Muscle of leg (tissue), 11 donors: ENCODE data around the gene PCBP3. TPM values are rescaled to one million over a fixed set of nuclear protein-coding genes. Genes with fewer than 3 reads are reported as not detected.

Source experiments
- DNase-seq: peaks from one replicate; pipeline ENCODE4 v3.0.0; 2013
- H3K27ac ChIP-seq: one replicate; pipeline ENCODE4 v1.5.1; 2013; ENCODE audit warnings: mild to moderate bottlenecking, low read length, control low read depth
- H3K27me3 ChIP-seq: one replicate; pipeline ENCODE4 v1.6.1; 2013; ENCODE audit warnings: low read length; ENCODE audit not compliant: control insufficient read depth, insufficient read depth
- H3K36me3 ChIP-seq: one replicate; pipeline ENCODE4 v1.6.1; 2013; ENCODE audit warnings: low read length; ENCODE audit not compliant: control insufficient read depth, insufficient read depth
- H3K4me1 ChIP-seq: one replicate; pipeline ENCODE4 v1.6.1; 2013; ENCODE audit warnings: low read length; ENCODE audit not compliant: control insufficient read depth, insufficient read depth
- H3K4me3 ChIP-seq: one replicate; pipeline ENCODE4 v1.5.1; 2013; ENCODE audit warnings: low read length, control low read depth
- H3K9me3 ChIP-seq: replicated peaks from 2 replicates; pipeline ENCODE4 v1.6.1; 2013; ENCODE audit warnings: low read depth, low read length; ENCODE audit not compliant: control insufficient read depth
- WGBS: methylation state at CpG from one replicate; pipeline ENCODE4 v1.1.5; 2013; ENCODE audit warnings: missing lambda C conversion rate; ENCODE audit not compliant: insufficient coverage; 5-methylcytosine and 5-hydroxymethylcytosine counted together
- polyA plus RNA-seq, 8 donors: library from polyadenylated mRNA; unstranded; fragments of 120-200 nt; gene quantifications; one replicate each; pipeline versions ENCODE4 v1.2.1 to v1.2.3, GENCODE V29; 2013; ENCODE audit warnings: inconsistent platforms in 1 of 8, low replicate concordance in 1 of 8; ENCODE audit not compliant: insufficient read length in 8 of 8, insufficient read depth in 1 of 8
- total RNA-seq: library from RNA; stranded (reverse); fragments of 120-200 nt; gene quantifications from one replicate; pipeline ENCODE4 v1.2.4, GENCODE V29; 2013

The PCBP3 gene
- total and polyA plus RNA-seq, 9 donors = 0.76 to 2.3 (median 1.2) TPM

DNA sequence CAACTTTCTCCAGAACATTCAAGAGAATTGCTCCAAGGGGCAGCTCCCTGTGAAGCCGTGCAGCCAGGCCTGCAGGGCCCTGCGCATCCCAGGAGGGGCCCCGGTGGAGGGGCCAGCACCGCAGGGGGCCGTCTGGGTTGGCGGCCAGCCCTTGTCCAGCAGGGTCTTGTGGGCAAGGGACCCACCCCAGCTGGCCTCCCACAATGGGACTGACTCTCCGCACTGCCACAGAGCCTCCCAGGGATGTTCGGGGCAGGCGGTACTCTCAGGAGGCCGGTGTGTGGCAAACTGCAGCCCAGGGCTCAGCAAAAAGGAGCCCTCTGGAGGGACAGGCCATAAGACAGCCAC is 269.9 kb downstream of the PCBP3 start:
- Histone ChIP-seq H3K4me1 (peaks cover 12% of the 10 kb centered on the region), H3K36me3 (no peaks in the 10 kb centered on the region), H3K4me3 (no peak overlapping the region), H3K9me3 (no peaks in the 10 kb centered on the region), H3K27ac (no peak overlapping the region), H3K27me3 (peaks cover 4% of the 10 kb centered on the region)
- WGBS = 62% methylated on average over 4 of the region's 10 CpGs
- DNase-seq = no peak

DNA sequence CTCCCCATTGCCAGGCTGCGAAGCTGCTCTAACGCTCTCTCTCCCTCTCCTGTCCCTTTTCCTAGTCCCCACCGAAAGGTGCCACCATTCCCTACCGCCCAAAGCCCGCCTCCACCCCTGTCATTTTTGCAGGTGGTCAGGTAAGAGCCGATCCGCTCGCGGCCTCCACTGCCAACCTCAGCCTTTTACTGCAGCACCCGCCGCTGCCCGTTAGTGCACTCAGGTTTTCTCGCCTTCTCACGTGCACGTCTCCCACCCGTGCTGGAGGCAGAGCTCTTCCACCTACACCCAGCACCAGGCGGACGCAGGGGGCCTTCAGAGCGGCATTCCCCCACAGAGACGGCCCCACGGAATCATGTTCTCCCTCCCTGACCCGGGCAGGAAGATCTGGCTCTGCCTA is 270.4 kb downstream of the PCBP3 start:
- no peaks in the 10 kb centered on the region for H3K9me3 ChIP-seq
- H3K36me3 ChIP-seq = no peaks in the 10 kb centered on the region
- DNase-seq = no peak
- peaks cover 12% of the 10 kb centered on the region for H3K4me1 ChIP-seq
- H3K27me3 ChIP-seq = peaks cover 4% of the 10 kb centered on the region
- 74% methylated on average over 22 of the region's 22 CpGs for WGBS
- H3K27ac ChIP-seq = no peak overlapping the region
- no peak overlapping the region for H3K4me3 ChIP-seq

DNA sequence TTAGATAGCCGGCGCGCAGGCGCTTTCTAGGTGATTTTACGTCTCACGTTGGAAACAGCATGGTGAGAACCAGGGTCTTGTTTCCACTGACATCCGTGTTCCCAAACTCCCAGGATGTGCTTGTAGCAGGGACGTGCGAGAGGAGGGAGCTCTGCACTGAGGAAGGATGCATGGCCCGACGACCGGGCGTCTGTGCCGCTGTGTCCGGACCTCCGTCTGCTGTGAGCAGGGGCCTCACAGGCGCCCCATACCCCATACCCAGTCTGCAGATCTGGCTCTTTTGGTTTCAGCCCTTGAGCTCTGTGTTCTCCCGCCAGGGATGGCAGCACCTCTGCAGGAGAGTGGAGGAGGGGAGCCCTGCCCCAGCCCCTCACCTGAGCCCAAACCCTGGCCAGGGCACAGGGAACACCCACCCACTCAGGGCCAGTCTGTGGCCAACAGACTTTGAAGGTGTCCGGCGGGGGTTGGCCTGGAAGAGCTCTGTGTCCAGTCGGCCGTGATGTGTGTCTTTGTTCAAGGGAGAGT is 270.9 kb downstream of the PCBP3 start:
- DNase-seq = no peak
- Histone ChIP-seq H3K9me3 (no peaks in the 10 kb centered on the region), H3K27me3 (peaks cover 4% of the 10 kb centered on the region), H3K4me3 (no peak overlapping the region), H3K27ac (no peak overlapping the region), H3K36me3 (no peaks in the 10 kb centered on the region), H3K4me1 (peaks cover 12% of the 10 kb centered on the region)
- WGBS = 62% methylated on average over 17 of the region's 22 CpGs

DNA sequence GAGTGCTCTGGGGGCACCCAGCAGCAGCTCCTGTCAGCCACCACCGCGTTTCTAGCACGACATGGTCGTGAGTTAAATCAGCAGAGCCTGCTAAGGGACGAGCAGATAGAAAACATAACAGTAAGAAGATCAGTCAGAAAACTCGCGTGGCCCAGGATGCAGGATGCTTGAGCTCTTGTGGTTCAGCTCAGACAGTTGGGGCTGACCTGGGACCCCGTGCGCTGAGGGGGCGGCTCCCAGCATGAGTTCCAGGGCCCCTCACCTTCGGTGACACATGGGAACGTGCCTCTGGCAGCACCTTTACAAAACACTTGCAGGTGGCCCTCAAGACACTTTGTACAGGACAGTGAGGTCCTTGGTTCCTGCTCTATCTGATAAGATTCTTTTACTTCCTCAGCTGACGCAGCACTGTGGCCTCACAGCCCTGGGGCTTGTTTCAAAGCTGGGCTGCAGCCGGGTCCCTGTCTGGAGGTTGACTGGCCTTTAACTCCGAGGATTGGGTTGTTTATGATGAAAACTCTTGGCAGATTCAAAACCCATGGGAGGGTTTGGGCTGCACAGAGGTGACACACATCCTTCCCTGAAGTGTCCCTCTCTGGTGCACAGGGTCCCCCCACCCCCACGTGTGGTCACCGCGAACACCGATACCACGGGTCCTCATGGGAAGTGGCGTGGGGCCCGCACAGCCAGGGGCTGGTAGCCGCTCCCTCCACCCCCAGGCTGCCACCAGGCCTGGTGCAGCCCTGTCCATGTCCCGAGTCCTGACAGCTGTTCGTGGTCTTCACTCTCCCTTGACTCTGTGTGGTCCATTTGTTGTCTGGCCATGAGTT is 272.7 kb downstream of the PCBP3 start:
- H3K9me3 ChIP-seq = no peaks in the 10 kb centered on the region
- no peak for DNase-seq
- peaks cover 12% of the 10 kb centered on the region for H3K4me1 ChIP-seq
- 74% methylated on average over 21 of the region's 25 CpGs for WGBS
- H3K4me3 ChIP-seq = no peak overlapping the region
- H3K27ac ChIP-seq = no peak overlapping the region
- H3K27me3 ChIP-seq = peaks cover 4% of the 10 kb centered on the region
- H3K36me3 ChIP-seq = no peaks in the 10 kb centered on the region

- H3K36me3 ChIP-seq = no peaks in the 10 kb centered on the region
- 90% methylated on average over 7 of the region's 13 CpGs for WGBS
- no peak for DNase-seq
- H3K27ac ChIP-seq = no peak overlapping the region
- no peaks in the 10 kb centered on the region for H3K9me3 ChIP-seq
- H3K4me1 ChIP-seq = peaks cover 8% of the 10 kb centered on the region
- H3K27me3 ChIP-seq = peaks cover 4% of the 10 kb centered on the region
- H3K4me3 ChIP-seq = no peak overlapping the region
Observed at GRCh38 chr21:45917241-45917640, 273.7 kb downstream of the PCBP3 start.

DNA sequence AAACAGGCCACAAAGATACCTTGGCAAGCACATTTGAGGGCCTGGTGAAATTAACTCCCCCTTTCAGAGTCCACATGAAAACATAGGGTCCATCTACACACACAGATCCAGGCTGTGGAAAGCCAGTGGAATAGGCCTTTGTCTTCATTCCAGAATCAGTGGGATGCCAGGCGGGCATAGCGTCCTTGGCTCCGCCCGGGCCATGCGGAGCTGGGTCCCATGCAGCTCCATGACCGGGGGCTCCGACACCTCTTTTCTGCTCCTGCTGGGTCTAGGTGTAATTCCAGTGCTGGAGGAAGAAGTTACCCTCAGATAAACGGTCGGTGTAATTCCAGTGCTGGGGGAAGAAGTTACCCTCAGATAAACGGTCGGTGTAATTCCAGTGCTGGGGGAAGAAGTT is 274.5 kb downstream of the PCBP3 start:
- no peaks in the 10 kb centered on the region for H3K9me3 ChIP-seq
- H3K27ac ChIP-seq = no peak overlapping the region
- 81% methylated on average over 5 of the region's 11 CpGs for WGBS
- peaks cover 4% of the 10 kb centered on the region for H3K27me3 ChIP-seq
- H3K4me3 ChIP-seq = no peak overlapping the region
- H3K36me3 ChIP-seq = no peaks in the 10 kb centered on the region
- peaks cover 12% of the 10 kb centered on the region for H3K4me1 ChIP-seq
- DNase-seq = no peak

DNA sequence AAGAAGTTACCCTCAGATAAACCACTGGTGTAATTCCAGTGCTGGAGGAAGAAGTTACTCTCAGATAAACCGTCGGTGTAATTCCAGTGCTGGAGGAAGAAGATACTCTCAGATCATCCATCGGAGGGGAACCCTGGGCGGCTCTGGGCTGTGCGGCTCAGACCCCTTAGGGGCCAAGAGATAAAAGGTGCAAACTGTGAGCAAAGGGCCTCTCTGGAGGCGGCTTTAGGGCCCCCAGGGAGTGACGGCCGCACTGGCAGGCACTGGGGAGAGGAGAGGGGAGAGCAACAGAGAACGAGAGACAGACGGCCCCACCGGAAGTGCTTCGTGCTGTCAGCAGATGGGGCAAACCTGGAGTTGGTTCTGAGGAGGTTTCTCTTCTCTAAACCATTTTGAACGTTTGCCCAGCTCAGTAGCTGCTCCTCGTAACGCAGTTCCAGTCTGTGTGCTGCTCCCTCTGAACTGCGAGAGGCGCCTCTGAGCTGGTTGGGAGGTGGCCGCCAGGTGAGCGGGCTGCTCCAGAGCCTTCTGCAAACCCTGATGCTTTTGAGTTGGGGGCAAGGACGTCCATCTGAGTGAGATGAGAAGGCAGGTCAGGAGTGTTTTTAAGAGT is 275.4 kb downstream of the PCBP3 start:
- no peak overlapping the region for H3K4me3 ChIP-seq
- WGBS = 56% methylated on average over 13 of the region's 20 CpGs
- peaks cover 4% of the 10 kb centered on the region for H3K27me3 ChIP-seq
- no peaks in the 10 kb centered on the region for H3K9me3 ChIP-seq
- H3K36me3 ChIP-seq = no peaks in the 10 kb centered on the region
- no peak overlapping the region for H3K27ac ChIP-seq
- H3K4me1 ChIP-seq = peaks cover 17% of the 10 kb centered on the region
- no peak for DNase-seq

- Histone ChIP-seq H3K9me3 (no peaks in the 10 kb centered on the region), H3K27ac (no peak overlapping the region), H3K27me3 (peaks cover under 1% of the 10 kb centered on the region), H3K36me3 (no peaks in the 10 kb centered on the region), H3K4me3 (no peak overlapping the region), H3K4me1 (peaks cover 17% of the 10 kb centered on the region)
- DNase-seq = no peak
- 74% methylated on average over 10 of the region's 15 CpGs for WGBS
Observed at GRCh38 chr21:45919593-45919992, 276.1 kb downstream of the PCBP3 start.

GRCh38 chr21:45920824-45921600 is 277.5 kb downstream of the PCBP3 start:
- H3K9me3 ChIP-seq = no peaks in the 10 kb centered on the region
- no peak overlapping the region for H3K27ac ChIP-seq
- no peaks in the 10 kb centered on the region for H3K36me3 ChIP-seq
- DNase-seq = no peak
- no peak overlapping the region for H3K4me3 ChIP-seq
- no CpG with 5 or more reads among the region's 8 CpGs for WGBS
- peaks cover 17% of the 10 kb centered on the region for H3K4me1 ChIP-seq
- H3K27me3 ChIP-seq = no peaks in the 10 kb centered on the region

DNA sequence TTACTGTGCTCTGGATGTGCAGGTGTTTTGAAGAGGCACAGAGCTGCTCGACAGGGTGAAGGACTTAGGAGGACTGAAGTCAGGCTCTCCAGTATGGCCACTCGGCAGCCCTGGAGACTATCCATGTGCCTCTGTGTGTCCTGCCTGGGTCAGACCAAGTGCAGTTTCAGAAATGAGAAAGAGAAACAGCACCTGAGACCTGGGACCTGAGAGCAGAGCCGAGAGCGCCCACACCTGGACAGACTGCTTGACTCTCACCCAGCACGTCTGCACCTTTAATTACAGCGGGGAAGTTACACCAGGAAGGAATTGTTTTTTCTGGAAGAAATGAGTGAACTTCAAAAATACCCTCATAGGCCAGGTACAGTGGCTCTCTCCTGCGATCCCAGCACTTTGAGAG is 278.4 kb downstream of the PCBP3 start:
- Histone ChIP-seq H3K9me3 (no peaks in the 10 kb centered on the region), H3K36me3 (no peaks in the 10 kb centered on the region), H3K4me1 (peaks cover 17% of the 10 kb centered on the region), H3K27me3 (no peaks in the 10 kb centered on the region), H3K4me3 (no peak overlapping the region), H3K27ac (no peak overlapping the region)
- DNase-seq = no peak
- 72% methylated on average over 2 of the region's 7 CpGs for WGBS
